ENCODE measurements around the gene KRTAP1-3. TPM values are rescaled to one million over a fixed set of nuclear protein-coding genes. Genes with fewer than 3 reads are reported as not detected.
"Not testable (repeated sequence)": the region's sequence is repeated elsewhere in the genome, so short reads cannot be mapped to it uniquely, and the experiment has no call there.

The KRTAP1-3 gene
- total and polyA plus RNA-seq, 10 donors: not detected

GRCh38 chr17:41065829-41066624, 31.4 kb upstream of the KRTAP1-3 start, which contains the start of gene KRTAP2-4:
KRTAP2-4 (minus strand) TSS chr17:41065879; CDS start chr17:41065845, 34 bp downstream.
- TF ChIP-seq POLR2AphosphoS5 (IDR thresholded peaks at IDR 0.05) (no peak), CTCF (IDR thresholded peaks at IDR 0.05 in 8 of 11, conservative IDR thresholded peaks at IDR 0.05 in 3 of 11) (no peak), POLR2A (IDR thresholded peaks at IDR 0.05) (no peak)
- no peaks in the 10 kb centered on the region for H3K9me3 ChIP-seq
- DNase-seq: no peak
- H3K4me1 ChIP-seq: no peaks in the 10 kb centered on the region
- WGBS, 5 donors: 81 to 91% (median 85%) methylated on average over 5 to 6 of the region's 6 CpGs
- no peak within 1 kb of the TSS for H3K27ac ChIP-seq
- H3K4me3 ChIP-seq: no peak within 1 kb of the TSS
- no peaks in the 10 kb centered on the region for H3K36me3 ChIP-seq
- intact Hi-C loops (cut with DNase I; ENCODE audit: low total_unique reads): no loop called here
- H3K27me3 ChIP-seq (replicated peaks in 1 of 7): peaks cover 0 to 8% (median 0%) of the 10 kb centered on the region in 7 donors

- H3K4me3 ChIP-seq; H3K4me1 ChIP-seq; H3K9me3 ChIP-seq; DNase-seq; H3K36me3 ChIP-seq; H3K27ac ChIP-seq; intact Hi-C loops (cut with DNase I; ENCODE audit: low total_unique reads): not testable (repeated sequence)
- peaks cover 0 to 14% (median 0%) of the 10 kb centered on the region in 7 donors for H3K27me3 ChIP-seq (replicated peaks in 1 of 7)
- 74 to 93% (median 78%) methylated on average over 7 to 10 of the region's 16 CpGs for WGBS, 5 donors
Observed at GRCh38 chr17:41065016-41065689, 30.5 kb upstream of the KRTAP1-3 start.

- H3K36me3 ChIP-seq: no peaks in the 10 kb centered on the region
- DNase-seq: no peak
- peaks cover 0 to 22% (median 2%) of the 10 kb centered on the region in 7 donors for H3K27me3 ChIP-seq (replicated peaks in 1 of 7)
- intact Hi-C loops (cut with DNase I; ENCODE audit: low total_unique reads): no loop called here
- TF ChIP-seq CTCF (IDR thresholded peaks at IDR 0.05 in 8 of 11, conservative IDR thresholded peaks at IDR 0.05 in 3 of 11): no peak
- no peak for TF ChIP-seq POLR2AphosphoS5 (IDR thresholded peaks at IDR 0.05)
- no peak for TF ChIP-seq POLR2A (IDR thresholded peaks at IDR 0.05)
- H3K4me3 ChIP-seq: no peak overlapping the region
- no peaks in the 10 kb centered on the region for H3K4me1 ChIP-seq
- no peak overlapping the region for H3K27ac ChIP-seq
- H3K9me3 ChIP-seq: no peaks in the 10 kb centered on the region
- WGBS, 5 donors: 61 to 78% (median 71%) methylated on average over 1 of the region's 1 CpG
Observed at GRCh38 chr17:41064301-41064700, 29.6 kb upstream of the KRTAP1-3 start.

GRCh38 chr17:41063449-41063848, 28.8 kb upstream of the KRTAP1-3 start:
- 81 to 91% (median 86%) methylated on average over 4 of the region's 4 CpGs for WGBS, 5 donors
- Histone ChIP-seq H3K4me3 (no peak overlapping the region), H3K27ac (no peak overlapping the region), H3K27me3 (replicated peaks in 1 of 7) (peaks cover 0 to 30% (median 7%) of the 10 kb centered on the region in 7 donors), H3K9me3 (no peaks in the 10 kb centered on the region), H3K36me3 (no peaks in the 10 kb centered on the region), H3K4me1 (no peaks in the 10 kb centered on the region)
- intact Hi-C loops (cut with DNase I; ENCODE audit: low total_unique reads): no loop called here
- DNase-seq: no peak
- TF ChIP-seq POLR2AphosphoS5 (IDR thresholded peaks at IDR 0.05): no peak
- TF ChIP-seq CTCF (IDR thresholded peaks at IDR 0.05 in 8 of 11, conservative IDR thresholded peaks at IDR 0.05 in 3 of 11): no peak
- TF ChIP-seq POLR2A (IDR thresholded peaks at IDR 0.05): no peak
